ENCODE data around the gene PTPRF. TPM values are rescaled to one million over a fixed set of nuclear protein-coding genes. Genes with fewer than 3 reads are reported as not detected.
"Not testable (repeated sequence)": the region's sequence is repeated elsewhere in the genome, so short reads cannot be mapped to it uniquely, and the experiment has no call there.

Gene PTPRF
- total RNA-seq, 1 donor from 2014 or later: 155 TPM

DNA sequence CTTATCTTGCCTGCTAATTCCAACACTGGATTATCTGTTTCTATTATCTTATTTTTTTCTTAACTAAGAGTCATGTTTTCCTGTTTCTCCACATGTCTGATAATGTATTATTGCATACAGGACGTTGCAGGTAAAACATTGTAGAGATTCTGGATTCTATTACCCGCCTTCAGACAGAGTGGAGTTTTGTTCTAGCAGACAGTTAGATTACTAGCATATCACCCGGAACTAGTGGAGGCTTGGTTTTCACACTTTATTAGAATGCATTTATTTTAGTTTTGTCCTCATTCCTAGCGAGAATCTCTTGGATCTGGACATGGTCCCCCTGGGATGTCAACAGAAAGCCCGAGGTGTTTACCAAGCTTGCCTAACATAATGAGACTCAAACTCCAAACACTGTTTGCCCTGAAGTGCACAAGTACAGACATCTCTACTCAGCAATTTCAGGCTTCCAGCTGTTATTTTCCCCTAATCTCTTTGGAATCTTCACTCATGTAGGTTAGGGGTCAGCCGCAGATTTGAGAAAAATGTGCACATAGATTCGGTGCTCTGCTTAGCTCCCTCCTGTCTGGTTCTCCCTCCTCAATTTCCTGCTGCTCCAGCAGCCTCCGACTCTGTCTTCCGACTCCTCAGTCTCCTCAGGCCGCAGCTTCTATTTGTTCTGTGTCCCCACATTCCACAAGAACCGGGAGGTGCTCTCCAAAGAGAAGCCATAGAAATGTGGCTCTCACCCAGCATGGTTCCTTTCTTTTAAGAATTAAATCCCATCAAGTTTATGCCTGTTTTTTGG lies 36.8 kb upstream of the PTPRF start:
- H3K4me3 ChIP-seq (ENCODE audit: low read depth, low read length): no peak overlapping the region
- no peak for DNase-seq (ENCODE audit: low read depth)
- TF ChIP-seq, protein P1, sequence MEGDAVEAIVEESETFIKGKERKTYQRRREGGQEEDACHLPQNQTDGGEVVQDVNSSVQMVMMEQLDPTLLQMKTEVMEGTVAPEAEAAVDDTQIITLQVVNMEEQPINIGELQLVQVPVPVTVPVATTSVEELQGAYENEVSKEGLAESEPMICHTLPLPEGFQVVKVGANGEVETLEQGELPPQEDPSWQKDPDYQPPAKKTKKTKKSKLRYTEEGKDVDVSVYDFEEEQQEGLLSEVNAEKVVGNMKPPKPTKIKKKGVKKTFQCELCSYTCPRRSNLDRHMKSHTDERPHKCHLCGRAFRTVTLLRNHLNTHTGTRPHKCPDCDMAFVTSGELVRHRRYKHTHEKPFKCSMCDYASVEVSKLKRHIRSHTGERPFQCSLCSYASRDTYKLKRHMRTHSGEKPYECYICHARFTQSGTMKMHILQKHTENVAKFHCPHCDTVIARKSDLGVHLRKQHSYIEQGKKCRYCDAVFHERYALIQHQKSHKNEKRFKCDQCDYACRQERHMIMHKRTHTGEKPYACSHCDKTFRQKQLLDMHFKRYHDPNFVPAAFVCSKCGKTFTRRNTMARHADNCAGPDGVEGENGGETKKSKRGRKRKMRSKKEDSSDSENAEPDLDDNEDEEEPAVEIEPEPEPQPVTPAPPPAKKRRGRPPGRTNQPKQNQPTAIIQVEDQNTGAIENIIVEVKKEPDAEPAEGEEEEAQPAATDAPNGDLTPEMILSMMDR (conservative IDR thresholded peaks at IDR 0.05; ENCODE audit: low read depth, low read length): no peak

DNA sequence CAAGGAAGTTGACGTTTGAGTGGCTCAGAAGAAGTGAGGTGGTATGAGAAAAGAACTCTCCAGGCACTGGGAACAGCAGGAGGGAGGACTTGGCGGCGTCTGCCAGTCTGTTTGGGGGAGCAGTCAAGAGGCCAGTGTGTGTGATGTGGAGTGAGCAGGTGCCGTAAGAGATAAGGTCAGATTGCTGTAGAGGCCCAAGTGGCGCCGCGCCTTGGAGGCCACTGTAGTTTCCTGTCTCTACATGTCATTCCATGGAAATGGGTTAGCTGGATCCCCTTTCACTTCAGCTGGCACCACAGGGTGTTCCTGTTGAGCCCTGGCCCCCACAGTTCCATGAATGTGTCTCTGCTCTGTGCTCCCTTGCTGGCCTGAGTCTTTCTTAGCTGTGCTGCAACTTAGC lies 35.5 kb upstream of the PTPRF start:
- H3K4me3 ChIP-seq (ENCODE audit: low read depth, low read length): no peak overlapping the region
- TF ChIP-seq, protein P1 (conservative IDR thresholded peaks at IDR 0.05; ENCODE audit: low read depth, low read length): no peak
- no peak for DNase-seq (ENCODE audit: low read depth)

DNA sequence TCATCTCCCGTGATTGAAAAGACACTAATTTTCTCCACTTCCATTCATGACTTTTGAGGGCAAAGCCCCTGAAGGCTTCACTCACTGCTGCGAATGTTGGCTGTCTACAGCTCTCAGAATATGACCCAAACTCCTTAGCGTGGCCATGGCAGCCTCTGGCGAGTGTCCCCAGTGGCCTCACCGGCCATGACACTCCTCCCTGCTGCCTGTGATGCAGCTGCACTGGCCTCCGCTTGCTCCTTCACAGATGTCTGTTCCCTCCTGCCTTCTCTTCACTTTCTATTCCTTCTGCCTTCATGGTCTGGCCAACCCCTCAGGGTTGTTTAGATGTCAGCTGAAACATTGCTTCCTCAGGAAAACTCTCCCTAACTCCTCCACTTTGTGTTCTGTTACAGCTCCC lies 30.8 kb upstream of the PTPRF start:
- TF ChIP-seq, protein P1 (conservative IDR thresholded peaks at IDR 0.05; ENCODE audit: low read depth, low read length): no peak
- no peak overlapping the region for H3K4me3 ChIP-seq (ENCODE audit: low read depth, low read length)
- DNase-seq (ENCODE audit: low read depth): no peak

DNA sequence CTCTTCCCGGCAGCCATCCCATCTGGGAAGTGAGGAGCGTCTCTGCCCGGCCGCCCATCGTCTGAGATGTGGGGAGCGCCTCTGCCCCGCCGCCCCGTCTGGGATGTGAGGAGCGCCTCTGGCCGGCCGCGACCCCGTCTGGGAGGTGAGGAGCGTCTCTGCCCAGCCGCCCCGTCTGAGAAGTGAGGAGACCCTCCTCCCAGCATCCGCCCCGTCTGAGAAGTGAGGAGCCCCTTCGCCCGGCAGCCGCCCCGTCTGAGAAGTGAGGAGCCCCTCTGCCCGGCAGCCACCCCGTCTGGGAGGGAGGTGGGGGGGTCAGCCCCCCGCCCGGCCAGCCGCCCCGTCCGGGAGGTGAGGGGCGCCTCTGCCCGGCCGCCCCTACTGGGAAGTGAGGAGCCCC lies 28.9 kb upstream of the PTPRF start:
- H3K4me3 ChIP-seq (ENCODE audit: low read depth, low read length); DNase-seq (ENCODE audit: low read depth): not testable (repeated sequence)

DNA sequence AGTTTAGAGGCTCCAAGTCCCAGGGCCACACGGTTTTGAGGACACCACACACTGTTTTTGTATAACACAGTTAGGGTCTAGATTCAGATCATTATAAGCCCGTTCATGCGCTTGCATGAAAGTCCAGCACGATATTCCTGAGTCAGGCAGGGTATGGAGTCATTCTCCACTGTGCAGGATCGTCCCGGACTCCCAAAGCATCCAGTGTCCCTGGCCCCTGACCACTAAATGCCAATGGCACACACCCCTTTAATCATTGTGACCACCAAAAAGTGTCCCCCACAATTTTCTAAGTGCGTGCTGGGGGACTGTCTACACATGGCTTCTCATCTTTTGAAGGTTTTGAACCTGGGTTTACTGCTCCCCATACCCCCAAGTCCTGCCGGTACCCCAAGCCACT lies 27.1 kb upstream of the PTPRF start:
- no peak for DNase-seq (ENCODE audit: low read depth)
- TF ChIP-seq, protein P1 (conservative IDR thresholded peaks at IDR 0.05; ENCODE audit: low read depth, low read length): no peak
- H3K4me3 ChIP-seq (ENCODE audit: low read depth, low read length): no peak overlapping the region

DNA sequence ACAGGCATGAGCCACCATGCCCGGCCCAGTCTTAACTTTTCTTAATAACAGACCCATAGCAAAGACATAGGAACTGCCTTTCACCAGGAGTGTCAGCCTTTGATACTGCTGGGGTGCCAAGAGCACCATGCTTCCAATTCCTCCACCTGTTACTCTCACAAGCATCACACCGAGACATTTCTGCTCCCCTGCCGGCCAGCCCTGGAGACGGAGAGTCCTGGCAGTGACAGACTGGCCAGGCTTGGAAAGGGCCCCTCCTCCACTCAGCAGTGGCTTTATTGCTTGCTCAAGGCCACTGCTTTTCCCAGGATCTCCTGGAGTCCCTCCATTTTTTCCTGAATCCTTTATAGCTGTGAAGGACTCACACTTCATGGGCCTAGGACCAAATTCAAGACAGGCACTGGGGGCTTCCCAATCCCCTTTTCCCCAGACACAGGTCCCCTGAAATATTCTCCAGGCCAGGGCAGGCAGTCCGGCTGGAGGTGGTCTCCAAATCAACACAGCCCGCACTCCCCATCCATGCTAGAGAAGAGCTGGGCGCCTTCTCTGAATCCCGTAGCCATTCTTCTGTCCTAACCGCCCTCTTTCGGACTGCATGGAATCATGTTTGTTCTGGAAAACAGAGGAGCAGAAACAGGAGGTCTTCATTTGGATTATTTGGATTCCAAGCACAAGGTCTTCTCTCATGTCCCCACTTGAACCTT lies 25.5 kb upstream of the PTPRF start:
- DNase-seq (ENCODE audit: low read depth): no peak
- TF ChIP-seq, protein P1 (conservative IDR thresholded peaks at IDR 0.05; ENCODE audit: low read depth, low read length): no peak
- no peak overlapping the region for H3K4me3 ChIP-seq (ENCODE audit: low read depth, low read length)

DNA sequence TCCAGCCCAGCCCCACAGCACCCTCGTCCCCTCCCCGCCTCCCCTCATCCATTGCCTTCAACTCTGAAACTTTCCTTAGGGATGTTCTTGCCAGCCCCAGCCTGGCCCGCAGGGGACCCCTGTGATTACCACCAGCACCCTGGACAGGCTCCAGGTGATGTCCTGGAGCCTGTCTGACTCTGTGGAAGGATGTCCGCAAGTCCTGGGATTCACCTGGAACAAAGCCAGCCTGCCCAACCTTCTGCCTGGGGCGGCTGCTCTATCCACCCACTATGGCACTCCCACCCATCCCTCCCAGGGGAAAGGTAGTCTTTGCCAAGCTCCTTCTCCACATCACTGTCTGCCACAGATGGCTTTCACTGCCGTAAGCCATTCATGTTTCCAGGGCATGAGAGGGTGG lies 24.4 kb upstream of the PTPRF start:
- DNase-seq (ENCODE audit: low read depth): no peak
- TF ChIP-seq, protein P1 (conservative IDR thresholded peaks at IDR 0.05; ENCODE audit: low read depth, low read length): no peak
- no peak overlapping the region for H3K4me3 ChIP-seq (ENCODE audit: low read depth, low read length)

Measured in epithelial cell of proximal tubule (primary cell).